Stimulated activated CD8-positive, alpha-beta memory T cell treated with anti-CD3 and anti-CD28 coated beads, Interleukin-7, amount 100 ng/mL, for 24 hours (primary cell): ENCODE data around the gene PDE7B.
"Not testable (repeated sequence)": the region's sequence is repeated elsewhere in the genome, so short reads cannot be mapped to it uniquely, and the experiment has no call there.

Source experiments
- DNase-seq: peaks from one replicate; pipeline ENCODE4 v3.0.0-alpha.2; 2020; ENCODE audit warnings: low read depth

PDE7B gene

DNA sequence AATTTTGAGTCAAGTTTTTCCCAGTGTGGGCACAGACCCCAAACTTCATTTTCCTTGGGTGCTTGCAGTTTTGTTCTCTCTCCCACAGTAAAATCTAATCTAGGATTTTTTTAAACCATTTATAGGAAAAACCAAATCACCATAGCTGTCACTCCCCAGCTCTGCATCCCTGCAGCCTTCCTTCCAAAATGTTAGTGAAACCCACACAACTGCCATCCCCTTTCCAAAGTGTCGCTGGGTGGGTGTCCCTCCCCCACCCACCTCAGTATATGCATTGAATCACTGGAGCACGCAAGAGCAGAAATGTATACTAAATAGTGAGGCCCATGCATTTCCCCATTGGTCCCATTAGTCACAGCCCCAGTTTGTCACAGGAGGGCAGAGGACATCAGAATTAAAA lies 260.3 kb downstream of the PDE7B start:
- DNase-seq, result no peak

DNA sequence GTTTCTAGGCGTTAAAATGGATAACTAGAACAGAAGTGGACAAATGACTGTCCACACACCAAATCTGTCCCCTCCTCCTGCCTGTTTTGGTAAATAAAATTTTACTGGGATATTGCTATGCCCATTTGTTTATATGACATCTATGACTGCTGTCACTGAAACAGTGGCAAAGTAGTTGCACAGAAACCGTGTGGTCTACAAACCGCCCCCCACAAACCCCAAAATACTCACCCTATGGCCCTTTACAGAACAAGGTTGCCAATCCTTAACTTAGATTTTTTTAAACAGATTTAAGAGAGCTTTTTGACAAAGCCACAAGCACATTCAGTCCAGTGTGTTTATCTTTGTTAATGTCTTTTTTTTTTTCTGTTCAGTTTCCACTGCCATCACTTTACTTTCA lies 260.8 kb downstream of the PDE7B start:
- no peak for DNase-seq

DNA sequence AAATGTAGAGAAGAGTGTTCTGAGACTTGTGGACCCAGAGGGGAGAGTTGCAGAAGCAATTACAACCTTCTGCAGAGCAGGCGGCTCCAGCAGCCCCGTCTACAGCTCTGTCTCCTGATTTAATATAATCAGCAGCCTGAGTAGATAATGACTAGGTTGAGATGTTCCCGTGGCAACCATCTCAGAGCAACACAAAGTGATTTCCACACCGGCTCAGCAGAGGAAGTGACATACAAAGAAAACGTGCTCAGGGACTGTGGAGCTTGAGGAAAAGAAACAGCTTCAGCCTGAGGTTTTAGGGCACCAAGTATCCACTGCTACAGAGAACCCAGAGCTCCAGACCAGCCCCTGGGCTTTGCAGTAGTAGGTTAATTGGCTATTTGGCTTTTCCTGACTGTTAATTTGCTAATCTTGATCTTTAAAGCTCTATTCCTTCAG lies 262.3 kb downstream of the PDE7B start:
- DNase-seq, result no peak

DNA sequence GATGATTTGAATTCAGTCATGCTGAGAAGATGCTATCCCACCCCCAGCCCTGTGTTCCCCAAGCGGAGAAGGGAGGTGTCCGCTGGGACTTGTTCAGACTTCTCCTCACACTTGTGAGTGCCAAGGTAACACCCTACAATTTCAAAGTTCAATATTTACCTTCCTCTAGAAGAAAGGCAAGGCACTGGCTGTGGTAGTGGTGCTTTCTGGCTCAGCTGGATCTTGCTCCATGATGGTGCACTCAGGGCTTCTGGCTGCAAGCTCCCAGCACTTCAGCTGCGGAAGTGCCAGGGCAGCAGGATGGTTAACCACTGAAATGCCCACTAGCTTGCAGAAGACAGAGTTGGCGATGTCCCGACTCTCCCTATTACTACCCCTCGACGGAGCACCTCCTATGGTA lies 263.2 kb downstream of the PDE7B start:
- DNase-seq, result no peak

DNA sequence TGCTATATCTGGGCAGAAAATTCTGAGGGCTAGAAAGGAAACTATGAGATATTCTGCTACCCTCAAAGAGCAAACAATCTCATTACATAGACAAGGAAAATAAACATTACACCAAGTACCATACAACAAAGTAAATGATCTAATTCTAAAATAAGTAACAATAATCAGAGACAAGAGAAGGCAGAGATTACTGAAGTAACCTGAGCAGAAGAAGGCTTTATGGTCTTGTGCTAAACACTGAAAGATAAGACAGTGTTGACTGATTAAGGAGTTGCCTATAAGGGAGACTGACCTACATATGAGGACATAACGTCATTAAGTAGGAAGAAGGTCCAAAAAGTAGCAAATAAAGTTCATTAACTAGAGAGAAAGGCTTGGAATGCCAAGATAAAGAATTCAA lies 264.4 kb downstream of the PDE7B start:
- no peak for DNase-seq

DNA sequence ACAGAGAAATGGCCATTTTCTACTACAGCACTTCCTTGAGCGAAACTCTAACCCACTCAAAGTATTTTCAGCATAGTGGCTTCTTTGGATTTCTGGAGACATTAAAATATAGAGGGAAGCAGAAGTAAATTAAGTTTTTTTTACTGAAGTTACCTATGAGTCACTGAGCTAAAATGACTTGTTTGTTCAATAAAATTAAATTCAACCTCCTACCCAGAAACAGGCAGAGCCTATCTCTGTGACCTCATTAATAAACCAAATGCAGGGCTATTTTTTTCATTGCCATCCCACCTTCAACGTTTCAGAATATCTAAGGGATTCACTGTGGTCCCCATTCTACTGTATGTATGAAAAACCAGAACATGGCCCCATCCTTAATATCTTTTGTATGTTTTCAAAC lies 265.6 kb downstream of the PDE7B start:
- no peak for DNase-seq

DNA sequence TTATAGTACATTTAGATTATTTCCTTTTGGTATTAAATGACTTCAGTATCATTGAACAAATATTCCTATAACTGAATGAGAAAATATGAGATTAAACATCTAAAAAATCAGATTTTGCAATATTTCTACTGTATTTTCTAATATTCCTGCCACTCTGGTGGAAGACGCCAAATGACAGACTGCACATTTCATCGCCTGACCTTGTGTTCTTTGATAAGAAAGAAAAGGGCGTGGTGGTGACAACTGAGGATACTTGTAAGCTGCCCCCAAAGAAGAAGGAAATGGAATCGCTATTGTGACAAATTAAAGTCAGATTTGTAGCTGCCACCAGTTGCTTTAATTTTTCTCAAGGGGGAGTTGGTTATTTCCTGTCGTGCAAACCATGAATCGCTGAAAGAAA lies 267.3 kb downstream of the PDE7B start:
- DNase-seq, result no peak

DNA sequence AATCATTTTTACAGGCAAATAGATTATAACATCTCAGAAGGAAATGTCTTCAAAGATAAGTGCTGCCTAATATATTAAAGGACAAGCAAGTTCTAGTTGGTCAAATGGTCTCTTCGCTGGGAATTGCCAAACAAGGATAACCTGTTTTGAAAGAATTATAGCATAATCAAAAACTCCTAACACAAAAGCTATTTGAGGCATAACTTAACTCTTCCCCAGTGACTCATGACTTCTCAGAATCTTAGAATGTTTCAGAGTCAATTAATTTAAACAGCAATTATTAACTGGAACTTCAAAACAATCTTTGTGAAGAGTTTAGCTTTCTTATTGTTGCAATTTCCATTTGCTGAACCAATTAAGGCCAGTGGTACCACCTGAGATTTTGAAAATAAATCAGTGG lies 272.0 kb downstream of the PDE7B start:
- no peak for DNase-seq

DNA sequence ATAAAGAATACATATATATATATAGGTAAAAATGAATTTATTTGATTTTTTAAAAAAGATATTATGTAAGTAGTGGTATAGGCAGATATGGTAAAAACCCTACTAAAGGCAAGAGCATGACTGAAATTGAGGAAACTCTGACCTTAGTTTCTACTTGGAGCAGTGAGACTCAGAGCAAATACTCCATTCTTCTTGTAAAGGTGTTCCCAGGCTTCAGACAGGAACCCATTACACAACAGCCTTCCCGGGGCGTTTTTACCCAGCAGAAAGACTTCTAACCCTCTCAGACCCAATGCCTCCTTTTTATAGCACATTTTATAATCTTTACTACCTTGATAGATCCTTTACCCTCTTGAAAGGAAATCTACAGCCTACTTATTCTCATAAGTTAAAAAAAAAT lies 274.1 kb downstream of the PDE7B start:
- DNase-seq, result no peak

DNA sequence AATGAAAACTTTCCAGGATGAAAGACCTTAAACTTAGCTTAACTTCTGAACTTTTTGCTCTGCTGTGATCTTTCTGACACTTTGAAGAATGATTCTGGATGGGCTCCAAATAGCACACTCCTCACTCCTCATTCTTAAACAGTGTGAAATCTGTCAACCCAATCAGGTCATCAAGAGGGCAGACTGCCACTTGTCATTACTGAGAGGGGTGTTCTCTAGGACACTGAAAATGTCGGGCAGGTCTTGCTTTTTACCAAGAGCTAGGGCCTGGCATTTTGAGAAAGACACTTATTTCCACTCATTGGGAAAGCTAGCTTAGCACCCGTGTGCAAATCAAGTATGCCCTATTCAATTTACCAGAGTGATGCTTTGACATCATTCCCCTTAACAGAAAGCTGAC lies 276.4 kb downstream of the PDE7B start:
- no peak for DNase-seq

DNA sequence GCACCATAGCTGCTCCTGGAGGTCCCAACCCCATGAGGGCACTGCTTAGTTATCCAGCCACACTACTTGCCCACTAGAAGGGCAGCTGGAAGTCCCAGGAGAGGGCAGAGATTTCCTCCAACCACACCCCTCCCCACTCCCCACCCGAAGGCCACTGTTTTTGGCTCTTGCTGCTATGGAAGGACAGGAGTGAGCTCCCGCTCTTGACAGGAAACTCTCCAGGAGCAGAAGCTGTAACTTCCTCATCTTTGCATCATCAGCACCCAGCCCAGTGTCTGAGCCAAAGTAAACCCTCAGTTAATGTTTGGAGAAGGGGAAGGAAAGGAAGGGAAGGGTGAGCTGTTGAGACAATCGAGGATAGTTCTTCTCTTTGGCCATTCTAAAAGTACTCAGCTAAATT lies 277.9 kb downstream of the PDE7B start:
- DNase-seq, result no peak

DNA sequence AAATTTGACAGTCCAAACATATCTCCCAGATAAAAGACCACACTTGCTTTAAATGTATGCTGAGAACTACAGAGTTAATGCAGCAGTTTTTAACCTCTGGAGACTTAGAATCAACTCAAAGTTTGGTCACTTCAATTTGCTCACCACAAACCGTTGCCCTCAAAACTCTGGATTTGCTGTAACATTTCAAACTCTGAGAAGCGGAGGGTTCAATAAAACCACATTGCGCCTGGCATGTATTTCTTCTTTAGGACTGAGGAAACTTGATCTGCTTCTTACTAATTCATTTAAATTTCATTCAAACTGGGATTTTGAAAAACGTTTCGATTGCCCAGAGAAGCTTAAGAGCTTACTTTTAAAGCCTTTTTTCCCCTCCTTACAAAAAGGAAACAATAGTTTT lies 282.8 kb downstream of the PDE7B start:
- no peak for DNase-seq

DNA sequence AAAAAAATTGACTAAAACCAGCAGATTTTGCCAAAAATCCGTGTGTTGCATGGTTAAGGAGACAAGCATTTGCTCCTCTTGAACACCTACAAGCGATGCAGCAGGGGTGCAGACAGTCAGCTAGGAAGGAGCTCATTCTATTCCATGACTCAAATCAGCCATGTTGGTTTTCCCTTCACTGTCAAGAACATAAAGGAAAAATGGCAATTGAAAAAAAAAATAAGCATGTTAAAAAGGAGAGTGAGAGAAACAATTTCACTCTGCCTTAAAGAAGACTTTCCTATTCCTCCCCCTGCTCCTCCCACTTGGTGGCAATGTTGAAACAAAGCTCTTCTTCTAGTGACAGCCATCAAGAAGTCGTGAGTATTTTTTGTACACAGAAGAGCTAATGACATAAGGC lies 283.2 kb downstream of the PDE7B start:
- DNase-seq, result no peak

DNA sequence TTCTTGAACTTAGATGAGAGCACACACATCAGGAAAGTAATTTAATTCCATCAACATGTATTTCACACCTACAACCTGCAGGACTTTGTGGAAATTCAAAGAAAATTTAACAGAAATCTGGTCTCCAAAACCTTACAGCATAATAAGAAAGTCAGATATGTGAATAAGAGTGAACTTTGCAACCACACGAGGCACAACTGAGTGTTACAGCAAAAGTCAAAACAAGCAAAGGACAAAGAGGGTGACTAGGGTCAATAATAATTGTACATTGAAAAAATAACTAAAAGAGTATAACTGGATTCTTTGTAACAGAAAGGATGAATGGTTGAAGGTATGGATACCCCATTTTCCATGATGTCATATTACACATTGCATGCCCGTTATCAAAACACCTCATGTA lies 284.8 kb downstream of the PDE7B start:
- DNase-seq, result no peak

DNA sequence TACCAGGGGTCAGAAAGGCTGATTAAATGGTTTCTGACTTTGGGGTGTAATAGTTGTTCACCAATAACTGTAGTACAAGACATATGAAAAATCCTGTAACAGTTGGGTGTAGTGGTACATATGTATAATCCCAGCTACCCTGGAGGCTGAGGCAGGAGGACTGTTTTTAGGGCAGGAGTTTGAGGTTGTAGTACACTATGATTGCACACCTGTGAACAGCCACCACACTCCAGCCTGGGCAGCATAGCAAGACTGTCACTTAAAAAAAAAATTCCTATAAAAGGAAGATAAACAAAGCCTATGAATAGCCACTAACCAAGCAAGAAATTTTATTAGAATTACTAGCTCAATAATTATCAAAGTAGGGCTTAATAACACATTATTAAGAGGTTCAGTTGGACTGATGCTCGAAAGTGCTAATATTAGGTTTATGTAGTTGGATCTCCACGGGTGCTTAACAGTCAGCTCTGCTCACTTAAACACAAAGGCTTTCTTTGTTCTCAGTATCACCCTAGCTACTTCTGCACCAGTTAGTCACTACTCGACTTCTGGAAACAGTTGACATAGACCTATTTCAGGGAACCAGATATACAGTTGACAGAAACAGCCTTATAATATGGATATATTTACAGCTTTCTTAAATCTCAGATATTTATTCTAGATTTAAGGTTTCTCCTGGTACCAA lies 285.6 kb downstream of the PDE7B start:
- no peak for DNase-seq

DNA sequence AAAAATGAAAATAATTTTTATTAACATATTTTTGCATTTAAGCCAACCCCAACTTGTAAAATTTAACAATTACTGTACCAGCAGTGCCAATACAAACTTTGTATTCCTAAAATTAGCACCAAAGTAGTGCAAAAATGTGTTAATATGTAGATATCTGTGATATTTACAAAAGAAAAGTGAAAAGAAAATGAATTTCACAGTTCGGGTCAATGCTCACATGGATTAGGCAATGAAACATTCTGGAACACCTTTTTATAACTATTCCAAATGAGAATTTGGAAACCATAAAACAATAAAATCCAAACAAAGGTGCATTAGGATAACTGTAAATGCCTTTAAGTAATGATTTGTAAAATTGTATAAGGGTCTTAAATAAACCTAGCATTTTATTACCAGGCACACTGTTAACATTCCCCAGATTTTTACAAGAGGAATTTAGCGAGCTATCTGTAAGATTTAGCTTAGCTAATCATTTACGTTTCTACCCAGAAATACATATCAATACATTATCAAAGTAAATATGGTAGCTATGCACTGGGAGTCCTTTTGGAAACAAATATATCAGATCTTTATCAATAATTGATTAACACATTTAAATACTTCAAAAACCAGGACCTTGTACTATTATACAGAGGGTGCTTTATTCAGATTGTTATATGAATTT lies 286.4 kb downstream of the PDE7B start:
- no peak for DNase-seq

DNA sequence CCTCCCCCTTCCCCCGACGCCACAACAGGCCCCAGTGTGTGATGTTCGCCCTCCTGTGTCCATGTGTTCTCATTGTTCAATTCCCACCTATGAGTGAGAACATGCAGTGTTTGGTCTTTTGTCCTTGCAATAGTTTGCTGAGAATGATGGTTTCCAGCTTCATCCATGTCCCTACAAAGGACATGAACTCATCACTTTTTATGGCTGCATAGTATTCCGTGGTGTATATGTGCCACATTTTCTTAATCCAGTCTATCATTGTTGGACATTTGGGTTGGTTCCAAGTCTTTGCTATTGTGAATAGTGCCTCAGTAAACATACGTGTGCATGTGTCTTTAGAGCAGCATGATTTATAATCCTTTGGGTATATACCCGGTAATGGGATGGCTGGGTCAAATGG lies 287.6 kb downstream of the PDE7B start:
- DNase-seq, result not testable (repeated sequence)

DNA sequence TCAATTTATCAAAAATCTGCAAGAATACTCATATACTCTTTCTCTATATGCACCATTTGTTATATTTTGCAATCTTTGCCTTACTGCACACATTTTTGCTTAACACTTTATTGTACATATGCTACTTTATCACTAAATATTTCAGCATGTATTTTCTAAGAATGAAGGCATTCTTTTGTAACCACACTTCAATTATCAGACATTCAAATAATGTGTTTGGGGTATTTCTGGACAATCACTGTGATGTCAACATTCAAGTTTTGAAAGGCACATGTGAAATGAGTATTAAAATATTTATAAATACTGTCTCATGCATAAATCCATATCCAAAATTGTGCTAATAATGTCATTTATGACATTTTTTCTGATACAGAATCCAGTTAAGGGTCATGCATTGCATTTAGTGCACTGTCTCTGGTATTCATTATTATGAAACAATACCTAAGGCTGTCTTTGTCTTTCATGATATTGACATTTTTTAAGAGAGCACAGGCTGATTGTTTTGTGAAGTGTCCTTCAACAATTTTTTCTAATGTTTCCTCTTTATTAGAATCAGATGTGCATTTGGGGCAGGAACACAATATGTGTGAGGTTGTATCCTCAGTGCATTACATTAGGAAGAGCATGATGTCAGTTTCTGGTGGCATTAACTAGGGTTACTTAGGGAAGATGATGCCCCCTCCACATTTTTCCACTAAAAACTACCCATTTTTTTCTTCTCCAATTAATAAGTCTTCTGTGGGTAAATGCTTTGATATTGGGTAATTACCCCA lies 292.9 kb downstream of the PDE7B start:
- DNase-seq, result no peak

DNA sequence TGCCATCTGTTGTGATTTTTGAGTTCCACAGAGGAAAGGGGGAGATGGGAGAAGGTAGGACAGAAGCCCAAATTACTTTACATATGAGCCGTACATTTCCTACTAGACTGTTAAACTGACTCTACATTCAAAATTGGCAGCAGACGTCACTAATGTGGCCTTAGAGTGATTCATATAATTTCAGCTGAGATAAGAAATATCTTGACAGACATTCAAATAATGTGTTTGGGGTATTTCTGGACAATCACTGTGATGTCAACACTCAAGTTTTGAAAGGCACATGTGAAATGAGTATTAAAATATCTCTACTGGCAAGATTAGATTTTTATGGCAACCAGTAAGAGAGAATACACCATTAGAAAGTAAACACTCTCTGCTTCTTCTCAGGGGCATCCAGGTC lies 294.6 kb downstream of the PDE7B start:
- no peak for DNase-seq

DNA sequence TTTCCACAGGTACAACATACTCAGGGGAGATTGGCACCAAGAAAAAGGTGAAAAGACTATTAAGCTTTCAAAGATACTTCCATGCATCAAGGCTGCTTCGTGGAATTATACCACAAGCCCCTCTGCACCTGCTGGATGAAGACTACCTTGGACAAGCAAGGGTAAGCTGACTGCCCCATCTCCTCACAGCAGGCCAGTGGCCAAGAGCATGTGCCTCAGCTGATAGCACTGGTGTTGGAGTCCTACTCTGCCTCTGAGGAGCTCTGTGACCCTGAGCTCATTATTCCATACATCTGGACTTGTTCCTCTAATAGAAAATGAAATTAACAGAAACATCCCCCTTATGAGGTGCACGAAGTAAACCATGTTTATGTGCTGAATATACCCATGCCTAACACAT lies 295.8 kb downstream of the PDE7B start:
- no peak for DNase-seq

DNA sequence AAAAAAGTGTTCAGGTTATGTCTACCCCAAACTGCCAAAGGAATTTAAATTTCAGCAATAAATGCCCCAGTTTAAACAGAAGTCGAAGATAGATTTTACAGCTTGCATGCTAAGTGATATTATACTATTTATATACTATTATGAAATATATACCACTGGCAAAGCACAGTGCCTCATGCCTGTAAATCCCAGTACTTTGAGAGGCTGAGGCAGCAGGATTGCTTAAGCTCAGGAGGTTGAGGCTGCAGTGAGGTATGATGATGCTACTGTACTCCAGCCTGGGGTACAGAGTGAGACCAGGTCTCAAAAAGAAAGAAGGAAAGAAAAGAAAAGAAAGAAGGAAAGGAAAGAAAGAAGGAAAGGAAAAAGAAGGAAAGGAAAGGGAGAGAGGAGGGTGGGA lies 296.6 kb downstream of the PDE7B start:
- no peak for DNase-seq

DNA sequence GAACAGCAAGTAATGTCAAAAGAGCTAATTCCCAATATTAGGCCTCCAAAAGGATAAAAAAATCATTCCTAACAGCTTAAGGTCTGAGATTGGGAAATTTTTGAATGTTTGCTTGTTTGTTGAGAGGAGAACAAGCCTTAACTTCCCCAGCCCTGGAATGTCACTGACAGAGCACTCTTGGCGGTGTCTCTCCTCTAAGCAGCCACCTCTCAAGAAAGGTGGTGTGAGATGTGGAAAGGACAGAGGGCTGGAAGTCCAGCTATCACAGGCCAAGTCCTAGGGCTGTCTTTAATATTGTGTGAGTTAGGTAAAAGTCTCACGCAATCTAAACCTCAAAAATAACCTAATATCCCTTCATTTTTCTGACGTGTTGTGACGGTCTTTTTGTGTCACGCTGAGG lies 297.0 kb downstream of the PDE7B start:
- no peak for DNase-seq

DNA sequence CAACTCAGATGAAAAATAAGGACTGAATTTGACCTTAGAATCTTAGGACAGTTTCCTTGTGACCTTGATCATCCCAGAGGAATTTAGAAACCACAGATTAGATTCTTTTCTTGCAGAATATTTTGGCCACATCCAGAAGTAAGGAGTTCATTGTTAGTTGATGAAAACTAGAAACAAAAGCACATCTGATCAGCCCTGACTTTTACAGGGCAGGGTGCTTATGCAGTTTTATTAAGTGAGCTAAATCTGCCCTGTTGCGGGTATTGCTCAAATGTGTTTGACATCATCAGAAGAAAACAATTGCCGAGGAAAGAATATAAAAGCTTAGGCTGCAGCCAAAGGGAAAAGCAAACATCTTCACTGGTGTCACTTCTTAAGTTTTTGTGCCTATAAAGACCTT lies 297.8 kb downstream of the PDE7B start:
- no peak for DNase-seq
